Peyer's patch (tissue), 4 donors: ENCODE results near the gene FAM83G.

Experiments
- POLR2A ChIP-seq, 2 donors: fragments of 450-650 bp; IDR thresholded peaks; one replicate each; pipeline ENCODE4 v1.5.1; 2017; ENCODE audit warnings: antibody characterized with exemption in 2 of 2, mild to moderate bottlenecking in 2 of 2, moderate library complexity in 2 of 2
- TF ChIP-seq, protein P1 (sequence below), 6 experiments: fragments of 450-650 bp in 4 of 6; fragments of 200-600 bp in 2 of 6; sonication (generic) in 1 of 6; IDR thresholded peaks; one replicate each; pipeline ENCODE4 v1.5.1; 2017 to 2019; ENCODE audit warnings: antibody characterized with exemption in 6 of 6, mild to moderate bottlenecking in 3 of 6, moderate library complexity in 1 of 6

DNA sequence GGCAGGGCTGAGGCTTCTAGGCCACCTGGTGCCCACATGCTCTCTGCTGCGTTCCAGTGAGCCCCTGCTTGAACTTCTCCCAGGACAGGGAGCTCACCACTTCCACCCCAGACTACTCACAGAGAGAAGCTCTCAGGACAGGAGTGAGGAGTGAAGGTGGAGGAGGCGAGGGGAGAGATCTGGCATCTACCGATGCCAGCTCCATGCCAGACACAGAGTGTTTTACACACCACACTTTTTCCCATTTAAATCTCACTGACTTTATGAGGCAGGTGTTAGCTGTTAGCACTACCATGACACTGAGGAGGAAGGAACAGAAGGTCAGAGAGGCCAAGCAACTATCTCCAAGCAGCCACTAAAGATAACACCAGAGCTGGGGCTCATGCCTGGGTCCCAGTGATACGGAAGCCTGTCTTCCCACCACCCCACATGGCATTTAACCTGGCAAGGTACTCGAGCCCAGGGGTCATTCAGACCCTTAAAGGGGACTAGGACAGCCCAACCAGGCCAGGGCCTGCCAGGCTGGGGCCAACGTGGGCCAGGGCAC is 6.8 kb downstream of the FAM83G start:
- TF ChIP-seq POLR2A (IDR thresholded peaks at IDR 0.05): no peak
- TF ChIP-seq, protein P1, sequence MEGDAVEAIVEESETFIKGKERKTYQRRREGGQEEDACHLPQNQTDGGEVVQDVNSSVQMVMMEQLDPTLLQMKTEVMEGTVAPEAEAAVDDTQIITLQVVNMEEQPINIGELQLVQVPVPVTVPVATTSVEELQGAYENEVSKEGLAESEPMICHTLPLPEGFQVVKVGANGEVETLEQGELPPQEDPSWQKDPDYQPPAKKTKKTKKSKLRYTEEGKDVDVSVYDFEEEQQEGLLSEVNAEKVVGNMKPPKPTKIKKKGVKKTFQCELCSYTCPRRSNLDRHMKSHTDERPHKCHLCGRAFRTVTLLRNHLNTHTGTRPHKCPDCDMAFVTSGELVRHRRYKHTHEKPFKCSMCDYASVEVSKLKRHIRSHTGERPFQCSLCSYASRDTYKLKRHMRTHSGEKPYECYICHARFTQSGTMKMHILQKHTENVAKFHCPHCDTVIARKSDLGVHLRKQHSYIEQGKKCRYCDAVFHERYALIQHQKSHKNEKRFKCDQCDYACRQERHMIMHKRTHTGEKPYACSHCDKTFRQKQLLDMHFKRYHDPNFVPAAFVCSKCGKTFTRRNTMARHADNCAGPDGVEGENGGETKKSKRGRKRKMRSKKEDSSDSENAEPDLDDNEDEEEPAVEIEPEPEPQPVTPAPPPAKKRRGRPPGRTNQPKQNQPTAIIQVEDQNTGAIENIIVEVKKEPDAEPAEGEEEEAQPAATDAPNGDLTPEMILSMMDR (IDR thresholded peaks at IDR 0.05): no peak
